Stimulated activated CD4-positive, alpha-beta T cell treated with anti-CD3 and anti-CD28 coated beads, Interleukin-1b, Interleukin-23, amount 100 ng/mL, for 48 hours (primary cell): ENCODE measurements around the gene CRB1.

Experiments
- DNase-seq: peaks from one replicate; pipeline ENCODE4 v3.0.0-alpha.2; 2020

CRB1 gene

GRCh38 chr1:197304638-197305200, 36.7 kb downstream of the CRB1 start:
- DNase-seq = no peak

- no peak for DNase-seq
Measured at GRCh38 chr1:197305925-197306324, 37.9 kb downstream of the CRB1 start.

- DNase-seq = no peak
Measured at GRCh38 chr1:197306381-197307062, 38.5 kb downstream of the CRB1 start.

GRCh38 chr1:197307136-197307535, 39.1 kb downstream of the CRB1 start:
- no peak for DNase-seq

- DNase-seq = no peak
Measured at GRCh38 chr1:197307551-197307950, 39.5 kb downstream of the CRB1 start.

GRCh38 chr1:197311081-197311480, 43.0 kb downstream of the CRB1 start:
- DNase-seq = no peak

- DNase-seq = no peak
Measured at GRCh38 chr1:197312163-197312562, 44.1 kb downstream of the CRB1 start.

- DNase-seq = no peak
Measured at GRCh38 chr1:197313713-197314112, 45.7 kb downstream of the CRB1 start.

- DNase-seq = no peak
Measured at GRCh38 chr1:197314682-197315081, 46.6 kb downstream of the CRB1 start.

- DNase-seq = no peak
Measured at GRCh38 chr1:197319631-197320030, 51.6 kb downstream of the CRB1 start.

- DNase-seq = no peak
Measured at GRCh38 chr1:197320991-197321531, 53.0 kb downstream of the CRB1 start.

GRCh38 chr1:197321811-197322210, 53.8 kb downstream of the CRB1 start:
- no peak for DNase-seq

GRCh38 chr1:197327776-197328364, 59.8 kb downstream of the CRB1 start:
- DNase-seq = no peak

GRCh38 chr1:197330213-197330612, 62.2 kb downstream of the CRB1 start:
- no peak for DNase-seq

- DNase-seq = no peak
Measured at GRCh38 chr1:197331565-197331964, 63.5 kb downstream of the CRB1 start.

GRCh38 chr1:197333041-197333440, 65.0 kb downstream of the CRB1 start:
- no peak for DNase-seq

- no peak for DNase-seq
Measured at GRCh38 chr1:197336571-197336970, 68.5 kb downstream of the CRB1 start.

GRCh38 chr1:197339106-197340060, 71.3 kb downstream of the CRB1 start:
- no peak for DNase-seq

- no peak for DNase-seq
Measured at GRCh38 chr1:197341626-197342025, 73.6 kb downstream of the CRB1 start.

- no peak for DNase-seq
Measured at GRCh38 chr1:197342044-197342565, 74.1 kb downstream of the CRB1 start.

- no peak for DNase-seq
Measured at GRCh38 chr1:197342669-197343068, 74.6 kb downstream of the CRB1 start.

- DNase-seq = no peak
Measured at GRCh38 chr1:197343663-197344273, 75.7 kb downstream of the CRB1 start.
